ENCODE data around the gene LRRN2. TPM values are rescaled to one million over a fixed set of nuclear protein-coding genes. Genes with fewer than 3 reads are reported as not detected.

Gene LRRN2
- total RNA-seq, 8 experiments from 2014 or later: 0.70 to 24.4 (median 6.0) TPM

- peak overlapping the region; percentile 83 to 95 for H3K27ac ChIP-seq
- H3K4me3 ChIP-seq: no peak overlapping the region
- in situ Hi-C loops (cut with MboI; ENCODE audit: low pct_unique_long_range_greater_than_20kb in 2 of 9, low sequenced_read_pairs in 9 of 9, unreplicated experiment in 9 of 9): no loop called here
- H3K4me1 ChIP-seq (replicated peaks in 1 of 2): peaks cover 42 to 47% of the 10 kb centered on the region in 2 donors
- ATAC-seq (replicated peaks in 6 of 8): no peak
These were observed 23.0 kb downstream of the LRRN2 start for GRCh38 chr1:204662530-204662929.

- Histone ChIP-seq H3K4me3 (no peak overlapping the region), H3K4me1 (replicated peaks in 1 of 2) (peaks cover 42 to 47% of the 10 kb centered on the region in 2 donors), H3K27ac (no peak overlapping the region)
- 0 to 100% (median 35%) methylated on average over 1 to 3 of the region's 3 CpGs; no CpG with 5 or more reads in 1 of the 10 experiments for WGBS, 10 experiments
- in situ Hi-C loops (cut with MboI; ENCODE audit: low pct_unique_long_range_greater_than_20kb in 2 of 9, low sequenced_read_pairs in 9 of 9, unreplicated experiment in 9 of 9): no loop called here
- peak in 2 of 8 experiments; percentile 74 to 80 for ATAC-seq (replicated peaks in 6 of 8)
These were observed 25.0 kb downstream of the LRRN2 start for GRCh38 chr1:204660509-204660908.

- 0 to 67% (median 28%) methylated on average over 1 to 3 of the region's 3 CpGs; no CpG with 5 or more reads in 2 of the 10 experiments for WGBS, 10 experiments
- Histone ChIP-seq H3K4me3 (no peak overlapping the region), H3K4me1 (replicated peaks in 1 of 2) (peaks cover 31 to 37% of the 10 kb centered on the region in 2 donors), H3K27ac (peak overlapping the region in 1 of 2 donors; percentile 55)
- in situ Hi-C loops (cut with MboI; ENCODE audit: low pct_unique_long_range_greater_than_20kb in 2 of 9, low sequenced_read_pairs in 9 of 9, unreplicated experiment in 9 of 9): no loop called here
- ATAC-seq (replicated peaks in 6 of 8): peak in 5 of 8 experiments; percentile 54 to 74 (median 58)
These were observed 26.5 kb downstream of the LRRN2 start for GRCh38 chr1:204659056-204659455.

GRCh38 chr1:204658295-204658694 is 27.2 kb downstream of the LRRN2 start:
- H3K4me1 ChIP-seq (replicated peaks in 1 of 2): peaks cover 24 to 31% of the 10 kb centered on the region in 2 donors
- no peak overlapping the region for H3K4me3 ChIP-seq
- in situ Hi-C loops (cut with MboI; ENCODE audit: low pct_unique_long_range_greater_than_20kb in 2 of 9, low sequenced_read_pairs in 9 of 9, unreplicated experiment in 9 of 9): no loop called here
- no peak for ATAC-seq (replicated peaks in 6 of 8)
- 71 to 100% (median 85%) methylated on average over 1 of the region's 1 CpG; no CpG with 5 or more reads in 4 of the 10 experiments for WGBS, 10 experiments
- H3K27ac ChIP-seq: no peak overlapping the region

- peaks cover 36% of the 10 kb centered on the region in 2 donors for H3K4me1 ChIP-seq (replicated peaks in 1 of 2)
- H3K4me3 ChIP-seq: no peak overlapping the region
- in situ Hi-C loops (cut with MboI; ENCODE audit: low pct_unique_long_range_greater_than_20kb in 2 of 9, low sequenced_read_pairs in 9 of 9, unreplicated experiment in 9 of 9): no loop called here
- no peak for ATAC-seq (replicated peaks in 6 of 8)
- WGBS, 10 experiments: 7 to 100% (median 73%) methylated on average over 1 to 5 of the region's 5 CpGs; no CpG with 5 or more reads in 1 of the 10 experiments
- H3K27ac ChIP-seq: no peak overlapping the region
These were observed 31.8 kb downstream of the LRRN2 start for GRCh38 chr1:204653590-204654340.

GRCh38 chr1:204652497-204652896 is 33.0 kb downstream of the LRRN2 start:
- WGBS, 10 experiments: 6 to 100% (median 20%) methylated on average over 1 to 3 of the region's 3 CpGs; no CpG with 5 or more reads in 4 of the 10 experiments
- H3K27ac ChIP-seq: no peak overlapping the region
- in situ Hi-C loops (cut with MboI; ENCODE audit: low pct_unique_long_range_greater_than_20kb in 2 of 9, low sequenced_read_pairs in 9 of 9, unreplicated experiment in 9 of 9): no loop called here
- no peak overlapping the region for H3K4me3 ChIP-seq
- H3K4me1 ChIP-seq (replicated peaks in 1 of 2): peaks cover 33 to 37% of the 10 kb centered on the region in 2 donors
- ATAC-seq (replicated peaks in 6 of 8): no peak

GRCh38 chr1:204651843-204652421 is 33.6 kb downstream of the LRRN2 start:
- WGBS, 10 experiments: 10 to 25% (median 17%) methylated on average over 1 to 10 of the region's 17 CpGs; no CpG with 5 or more reads in 5 of the 10 experiments
- Histone ChIP-seq H3K27ac (no peak overlapping the region), H3K4me1 (replicated peaks in 1 of 2) (peaks cover 36 to 41% of the 10 kb centered on the region in 2 donors), H3K4me3 (no peak overlapping the region)
- in situ Hi-C loops (cut with MboI; ENCODE audit: low pct_unique_long_range_greater_than_20kb in 2 of 9, low sequenced_read_pairs in 9 of 9, unreplicated experiment in 9 of 9): no loop called here
- peak in 5 of 8 experiments; percentile 46 to 58 (median 50) for ATAC-seq (replicated peaks in 6 of 8)

- peak in 1 of 8 experiments; percentile 9 for ATAC-seq (replicated peaks in 6 of 8)
- H3K27ac ChIP-seq: no peak overlapping the region
- no peak overlapping the region for H3K4me3 ChIP-seq
- 6 to 91% (median 80%) methylated on average over 1 to 7 of the region's 7 CpGs; no CpG with 5 or more reads in 1 of the 10 experiments for WGBS, 10 experiments
- peaks cover 36 to 41% of the 10 kb centered on the region in 2 donors for H3K4me1 ChIP-seq (replicated peaks in 1 of 2)
- in situ Hi-C loops (cut with MboI; ENCODE audit: low pct_unique_long_range_greater_than_20kb in 2 of 9, low sequenced_read_pairs in 9 of 9, unreplicated experiment in 9 of 9): no loop called here
These were observed 34.5 kb downstream of the LRRN2 start for GRCh38 chr1:204650911-204651570.

GRCh38 chr1:204649721-204650521 is 35.6 kb downstream of the LRRN2 start:
- WGBS, 10 experiments: 67 to 100% (median 81%) methylated on average over 1 to 5 of the region's 6 CpGs; no CpG with 5 or more reads in 3 of the 10 experiments
- no peak overlapping the region for H3K27ac ChIP-seq
- peaks cover 36 to 41% of the 10 kb centered on the region in 2 donors for H3K4me1 ChIP-seq (replicated peaks in 1 of 2)
- in situ Hi-C loops (cut with MboI; ENCODE audit: low pct_unique_long_range_greater_than_20kb in 2 of 9, low sequenced_read_pairs in 9 of 9, unreplicated experiment in 9 of 9): no loop called here
- H3K4me3 ChIP-seq: no peak overlapping the region
- ATAC-seq (replicated peaks in 6 of 8): peak in 3 of 8 experiments; percentile 19 to 51 (median 25)

GRCh38 chr1:204648576-204648975 is 37.0 kb downstream of the LRRN2 start:
- H3K4me1 ChIP-seq (replicated peaks in 1 of 2): peaks cover 34 to 41% of the 10 kb centered on the region in 2 donors
- in situ Hi-C loops (cut with MboI; ENCODE audit: low pct_unique_long_range_greater_than_20kb in 2 of 9, low sequenced_read_pairs in 9 of 9, unreplicated experiment in 9 of 9): no loop called here
- no peak overlapping the region for H3K4me3 ChIP-seq
- H3K27ac ChIP-seq: no peak overlapping the region
- ATAC-seq (replicated peaks in 6 of 8): no peak
- WGBS, 10 experiments: 0 to 100% (median 85%) methylated on average over 1 to 4 of the region's 4 CpGs; no CpG with 5 or more reads in 4 of the 10 experiments

- no peak for ATAC-seq (replicated peaks in 6 of 8)
- Histone ChIP-seq H3K27ac (no peak overlapping the region), H3K4me3 (no peak overlapping the region), H3K4me1 (replicated peaks in 1 of 2) (peaks cover 33 to 37% of the 10 kb centered on the region in 2 donors)
- in situ Hi-C loops (cut with MboI; ENCODE audit: low pct_unique_long_range_greater_than_20kb in 2 of 9, low sequenced_read_pairs in 9 of 9, unreplicated experiment in 9 of 9): no loop called here
These were observed 37.8 kb downstream of the LRRN2 start for GRCh38 chr1:204647805-204648153.

- ATAC-seq (replicated peaks in 6 of 8): peak; percentile 72 to 99 (median 80)
- Histone ChIP-seq H3K4me1 (replicated peaks in 1 of 2) (peaks cover 28 to 32% of the 10 kb centered on the region in 2 donors), H3K27ac (no peak overlapping the region), H3K4me3 (no peak overlapping the region)
- 0 to 23% (median 16%) methylated on average over 1 to 2 of the region's 2 CpGs; no CpG with 5 or more reads in 4 of the 10 experiments for WGBS, 10 experiments
- in situ Hi-C loops (cut with MboI; ENCODE audit: low pct_unique_long_range_greater_than_20kb in 2 of 9, low sequenced_read_pairs in 9 of 9, unreplicated experiment in 9 of 9): no loop called here
These were observed 38.3 kb downstream of the LRRN2 start for GRCh38 chr1:204647114-204647804.
